ENCODE data around the gene SLC27A1.
"Not testable (repeated sequence)": the region's sequence is repeated elsewhere in the genome, so short reads cannot be mapped to it uniquely, and the experiment has no call there.

SLC27A1 gene

GRCh38 chr19:17457616-17458015 is 12.7 kb upstream of the SLC27A1 start:
- DNase-seq, result no peak

GRCh38 chr19:17458970-17459369 is 11.4 kb upstream of the SLC27A1 start:
- DNase-seq, result no peak

GRCh38 chr19:17460372-17461230 is 9.7 kb upstream of the SLC27A1 start, which contains the start of gene NXNL1:
Gene NXNL1, minus strand, starts transcription at chr19:17460926. Its CDS starts 57 bp downstream, at chr19:17460869.
- no peak for DNase-seq

- DNase-seq, result no peak
Measured at GRCh38 chr19:17466487-17466850, 3.9 kb upstream of the SLC27A1 start.

GRCh38 chr19:17467471-17468301 is 2.6 kb upstream of the SLC27A1 start:
- DNase-seq, result no peak

- no peak for DNase-seq
Measured at GRCh38 chr19:17468302-17469091, 1.8 kb upstream of the SLC27A1 start.

GRCh38 chr19:17469092-17469480 is 1.2 kb upstream of the SLC27A1 start:
- no peak for DNase-seq

GRCh38 chr19:17469481-17470067 is 750 bp upstream of the SLC27A1 start:
- peak; percentile 90 for DNase-seq

- DNase-seq, result no peak
Measured at GRCh38 chr19:17471410-17472125, 1.2 kb downstream of the SLC27A1 start.

- no peak for DNase-seq
Measured at GRCh38 chr19:17473041-17473440, 2.7 kb downstream of the SLC27A1 start.

GRCh38 chr19:17475011-17475540 is 4.8 kb downstream of the SLC27A1 start:
- not testable (repeated sequence) for DNase-seq

- DNase-seq, result no peak
Measured at GRCh38 chr19:17475541-17476115, 5.3 kb downstream of the SLC27A1 start.

GRCh38 chr19:17479325-17479791 is 9.0 kb downstream of the SLC27A1 start:
- no peak for DNase-seq

GRCh38 chr19:17481986-17482385 is 11.7 kb downstream of the SLC27A1 start:
- no peak for DNase-seq

- no peak for DNase-seq
Measured at GRCh38 chr19:17482877-17483604, 12.7 kb downstream of the SLC27A1 start.

GRCh38 chr19:17483605-17484002 is 13.3 kb downstream of the SLC27A1 start:
- no peak for DNase-seq

- no peak for DNase-seq
Measured at GRCh38 chr19:17484520-17485185, 14.3 kb downstream of the SLC27A1 start.

- DNase-seq, result no peak
Measured at GRCh38 chr19:17486545-17487240, 16.4 kb downstream of the SLC27A1 start.

Measured in NCI-H526 treated with DMSO at 0.1 percent for 48 hours (cell line).